ENCODE data around the gene TMEM175. TPM values are rescaled to one million over a fixed set of nuclear protein-coding genes. Genes with fewer than 3 reads are reported as not detected.
"Not testable (repeated sequence)": the region's sequence is repeated elsewhere in the genome, so short reads cannot be mapped to it uniquely, and the experiment has no call there.

The TMEM175 gene
- total RNA-seq, 1 donor from 2014 or later: 24.5 TPM

DNA sequence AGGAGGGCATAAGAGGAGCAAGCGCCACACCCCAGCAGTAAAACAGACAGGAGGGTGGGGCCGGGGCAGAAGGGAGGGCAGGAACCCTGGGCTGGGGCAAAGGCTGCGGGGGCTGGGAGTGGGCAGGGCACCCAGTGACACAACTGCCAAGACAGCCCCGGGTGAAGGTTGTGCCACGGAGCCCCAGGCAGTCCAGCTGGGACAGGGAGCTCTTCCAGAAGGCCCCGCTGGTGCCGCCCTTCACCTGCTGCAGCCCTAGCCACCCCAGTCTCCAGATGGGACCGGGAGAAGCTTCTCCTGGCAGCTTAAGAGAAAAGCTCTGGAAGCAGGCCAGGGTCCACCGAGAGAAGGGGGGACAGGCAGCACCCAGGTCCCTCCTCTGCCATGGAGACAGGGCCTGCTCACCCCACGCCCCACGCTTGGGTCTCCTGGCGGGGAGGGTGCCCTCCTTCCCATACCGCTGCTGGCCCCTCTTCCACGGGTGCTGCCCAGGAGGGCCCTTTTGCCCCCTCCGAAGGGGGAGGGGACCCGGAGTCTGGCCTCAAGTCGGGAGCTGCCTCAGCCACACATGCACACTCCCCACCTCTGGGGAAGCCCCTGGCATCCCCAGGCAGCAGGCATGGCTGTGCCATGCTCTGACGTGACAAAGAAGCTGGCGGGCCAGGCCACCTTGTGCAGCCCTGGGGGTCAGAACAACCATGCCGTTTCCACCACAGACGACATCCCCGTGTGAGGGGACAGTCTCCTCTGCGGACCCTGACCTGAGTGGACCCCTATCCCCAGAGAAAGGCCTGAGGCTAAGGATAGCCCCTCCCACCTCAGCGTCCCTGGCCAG is 39.6 kb downstream of the TMEM175 start:
- Mint-ChIP-seq H3K4me1 (peaks cover 13% of the 10 kb centered on the region), H3K4me3 (peak overlapping the region; percentile 46), H3K36me3 (ENCODE audit: low read depth) (peaks cover 1% of the 10 kb centered on the region), H3K27me3 (no peaks in the 10 kb centered on the region), H3K27ac (no peak overlapping the region), H3K9me3 (no peaks in the 10 kb centered on the region)
- ATAC-seq (ENCODE audit: low read depth) (no peak), DNase-seq (no peak)
- ChIA-PET CTCF (no interaction called here), POLR2A (interaction anchor here (0.6 to 1.2 kb wide), 3 partner anchors 39 to 477 kb away, joined by 3 to 5 read pairs (median 4); partner anchors contain the start of genes GAK and TMEM175)
- TF ChIP-seq, protein P1, sequence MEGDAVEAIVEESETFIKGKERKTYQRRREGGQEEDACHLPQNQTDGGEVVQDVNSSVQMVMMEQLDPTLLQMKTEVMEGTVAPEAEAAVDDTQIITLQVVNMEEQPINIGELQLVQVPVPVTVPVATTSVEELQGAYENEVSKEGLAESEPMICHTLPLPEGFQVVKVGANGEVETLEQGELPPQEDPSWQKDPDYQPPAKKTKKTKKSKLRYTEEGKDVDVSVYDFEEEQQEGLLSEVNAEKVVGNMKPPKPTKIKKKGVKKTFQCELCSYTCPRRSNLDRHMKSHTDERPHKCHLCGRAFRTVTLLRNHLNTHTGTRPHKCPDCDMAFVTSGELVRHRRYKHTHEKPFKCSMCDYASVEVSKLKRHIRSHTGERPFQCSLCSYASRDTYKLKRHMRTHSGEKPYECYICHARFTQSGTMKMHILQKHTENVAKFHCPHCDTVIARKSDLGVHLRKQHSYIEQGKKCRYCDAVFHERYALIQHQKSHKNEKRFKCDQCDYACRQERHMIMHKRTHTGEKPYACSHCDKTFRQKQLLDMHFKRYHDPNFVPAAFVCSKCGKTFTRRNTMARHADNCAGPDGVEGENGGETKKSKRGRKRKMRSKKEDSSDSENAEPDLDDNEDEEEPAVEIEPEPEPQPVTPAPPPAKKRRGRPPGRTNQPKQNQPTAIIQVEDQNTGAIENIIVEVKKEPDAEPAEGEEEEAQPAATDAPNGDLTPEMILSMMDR (IDR thresholded peaks at IDR 0.05): no peak
- intact Hi-C loops (cut with micrococcal nuclease): loop anchor here (2.0 kb wide), 3 partner anchors 39 to 609 kb away; partner anchors contain the start of gene FGFRL1

DNA sequence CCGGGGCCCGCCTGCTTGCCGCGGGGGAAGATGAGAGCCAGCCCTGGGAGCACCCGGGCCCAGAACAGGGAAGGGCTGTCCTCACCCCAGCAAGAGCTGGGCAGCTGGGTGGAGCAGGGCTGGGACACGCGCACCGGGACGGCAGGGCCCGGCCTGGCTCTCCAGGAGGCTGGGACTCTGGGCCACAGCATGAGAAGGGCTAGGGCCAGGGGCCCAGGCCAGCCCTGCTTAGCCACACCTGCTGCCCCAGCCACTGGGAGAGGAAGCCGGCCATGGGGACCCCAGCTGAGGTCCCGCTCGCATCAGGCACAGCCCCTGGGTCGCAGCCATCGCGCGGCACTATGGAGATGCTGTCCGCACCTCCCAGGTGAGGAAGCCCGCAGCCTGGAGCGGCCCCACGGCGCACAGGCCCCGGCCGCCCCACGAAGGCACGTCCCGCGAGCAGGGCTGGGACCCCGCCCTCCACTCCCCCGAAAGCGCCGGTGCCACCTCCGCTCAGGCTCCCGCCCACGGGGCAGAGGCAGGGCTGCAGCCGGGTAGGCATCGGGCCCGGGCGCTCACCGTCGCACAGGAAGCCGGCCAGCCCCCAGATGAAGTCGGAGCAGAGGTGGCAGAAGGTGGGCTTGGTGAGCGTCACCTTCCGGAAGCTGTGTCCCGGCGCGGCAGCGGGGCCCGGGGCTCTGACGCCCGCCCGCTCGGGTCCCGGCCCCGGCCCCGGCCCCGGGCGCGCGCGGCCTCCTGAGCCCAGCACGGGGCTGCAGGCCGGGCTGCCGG is 40.6 kb downstream of the TMEM175 start:
- ChIA-PET CTCF (no interaction called here), POLR2A (interaction anchor here (0.9 to 1.2 kb wide), 3 partner anchors 14 to 40 kb away, joined by 3 to 4 read pairs (median 3); partner anchors contain the start of genes GAK, IDUA and TMEM175)
- no peaks in the 10 kb centered on the region for H3K27me3 Mint-ChIP-seq
- no peak overlapping the region for H3K27ac Mint-ChIP-seq
- H3K9me3 Mint-ChIP-seq: no peaks in the 10 kb centered on the region
- TF ChIP-seq, protein P1 (IDR thresholded peaks at IDR 0.05): no peak
- H3K36me3 Mint-ChIP-seq (ENCODE audit: low read depth): peaks cover 1% of the 10 kb centered on the region
- ATAC-seq (ENCODE audit: low read depth) (peak; percentile 44), DNase-seq (peak; percentile 55)
- H3K4me1 Mint-ChIP-seq: peaks cover 13% of the 10 kb centered on the region
- peak overlapping the region; percentile 60 for H3K4me3 Mint-ChIP-seq
- intact Hi-C loops (cut with micrococcal nuclease): loop anchor here (1.0 to 2.0 kb wide), 9 partner anchors 14 to 608 kb away; partner anchors contain the start of genes FGFRL1, GAK, IDUA and PCGF3

DNA sequence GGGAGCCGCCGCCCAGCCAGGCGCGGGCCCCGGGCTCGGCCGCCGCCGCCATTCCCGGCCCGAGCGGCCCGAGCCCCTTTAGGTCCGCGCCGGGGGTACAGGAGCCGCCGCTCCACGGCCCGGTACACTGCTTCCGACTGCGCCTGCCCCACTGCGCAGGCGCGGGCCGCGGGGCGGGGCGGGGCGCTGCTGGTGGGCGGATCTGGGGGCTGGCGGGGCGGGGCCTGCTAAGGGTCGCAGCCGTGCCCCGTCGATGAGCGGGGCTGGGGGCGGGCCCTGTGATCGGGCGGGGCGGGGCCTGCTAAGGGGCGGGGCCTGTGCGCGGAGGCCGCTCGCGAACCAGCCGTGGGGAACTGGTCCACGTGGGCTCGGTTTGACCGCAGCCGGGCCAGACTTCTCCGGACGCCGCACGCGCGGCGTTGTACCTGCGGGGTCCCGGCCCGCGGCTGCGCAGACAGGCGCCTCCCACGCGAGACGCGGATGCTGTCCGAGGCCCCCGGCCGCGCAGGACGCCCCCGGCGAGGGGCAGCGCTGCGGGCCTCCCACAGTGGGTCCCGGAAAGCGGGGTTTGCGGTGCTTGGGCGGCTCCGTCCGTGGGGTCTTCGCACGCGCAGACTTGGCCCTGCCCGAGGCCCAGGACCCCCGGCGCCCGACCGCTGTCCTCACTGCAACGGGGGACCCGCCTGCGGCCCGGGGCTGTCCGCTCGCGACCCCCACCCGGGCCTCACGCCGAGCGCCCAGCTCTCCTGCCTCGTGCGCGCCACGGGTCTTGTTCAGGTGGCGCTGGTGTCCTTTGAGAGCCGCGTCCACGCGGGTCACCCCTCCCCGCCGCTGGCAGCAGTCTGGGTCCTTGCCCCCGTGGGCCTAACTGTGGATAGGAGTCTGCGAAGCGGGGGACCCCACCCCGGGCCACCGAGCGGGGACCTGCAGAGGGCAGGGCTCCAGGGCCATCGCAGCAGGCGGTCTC is 41.5 kb downstream of the TMEM175 start, which contains the start of gene DGKQ:
Gene DGKQ (minus strand): TSS at position 139 of the 967 bp plus-strand sequence. CDS start 87 bp downstream, at position 52.
- DNase-seq (peak; percentile 87), ATAC-seq (ENCODE audit: low read depth) (peak; percentile 98)
- Mint-ChIP-seq H3K27ac (no peak within 1 kb of the TSS), H3K4me3 (peak within 1 kb of the TSS; percentile 60), H3K27me3 (no peaks in the 10 kb centered on the region), H3K4me1 (peaks cover 13% of the 10 kb centered on the region), H3K9me3 (no peaks in the 10 kb centered on the region), H3K36me3 (ENCODE audit: low read depth) (peaks cover 1% of the 10 kb centered on the region)
- TF ChIP-seq, protein P1 (IDR thresholded peaks at IDR 0.05): no peak
- intact Hi-C loops (cut with micrococcal nuclease): loop anchor here (1.0 to 2.0 kb wide), 9 partner anchors 14 to 607 kb away; partner anchors contain the start of genes FGFRL1, GAK, IDUA and PCGF3
- CTCF ChIA-PET: no interaction called here
- POLR2A ChIA-PET: interaction anchor here (1.0 to 1.2 kb wide), 2 partner anchors 13 to 41 kb away, joined by 3 to 4 read pairs; partner anchors contain the start of genes GAK, IDUA and TMEM175

DNA sequence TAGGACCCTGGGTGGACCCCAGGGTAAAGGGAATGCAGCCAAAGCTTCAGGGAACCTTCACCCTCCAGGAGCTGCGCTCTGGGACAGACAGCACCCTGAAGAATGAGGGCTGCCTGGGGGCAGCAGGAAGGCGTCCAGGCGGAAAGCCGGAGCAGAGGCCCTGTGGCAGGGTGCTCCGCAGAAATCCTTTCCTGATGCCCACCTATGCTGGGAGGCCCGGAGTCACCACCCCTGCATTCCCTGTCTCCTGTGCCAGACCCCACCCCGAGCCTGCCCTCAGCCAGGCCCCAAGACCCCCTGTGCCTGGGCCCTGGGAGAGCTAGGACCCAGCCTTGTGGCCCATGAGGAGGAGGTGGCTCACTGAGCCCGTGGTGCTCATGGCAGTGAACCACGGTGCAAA is 42.4 kb downstream of the TMEM175 start:
- Mint-ChIP-seq H3K36me3 (ENCODE audit: low read depth) (peaks cover 1% of the 10 kb centered on the region), H3K9me3 (no peaks in the 10 kb centered on the region), H3K4me1 (peaks cover 13% of the 10 kb centered on the region), H3K27me3 (no peaks in the 10 kb centered on the region), H3K27ac (no peak overlapping the region), H3K4me3 (no peak overlapping the region)
- CTCF ChIA-PET: no interaction called here
- POLR2A ChIA-PET: no interaction called here
- ATAC-seq (ENCODE audit: low read depth) (no peak), DNase-seq (no peak)
- intact Hi-C loops (cut with micrococcal nuclease): no loop called here
- TF ChIP-seq, protein P1 (IDR thresholded peaks at IDR 0.05): no peak

DNA sequence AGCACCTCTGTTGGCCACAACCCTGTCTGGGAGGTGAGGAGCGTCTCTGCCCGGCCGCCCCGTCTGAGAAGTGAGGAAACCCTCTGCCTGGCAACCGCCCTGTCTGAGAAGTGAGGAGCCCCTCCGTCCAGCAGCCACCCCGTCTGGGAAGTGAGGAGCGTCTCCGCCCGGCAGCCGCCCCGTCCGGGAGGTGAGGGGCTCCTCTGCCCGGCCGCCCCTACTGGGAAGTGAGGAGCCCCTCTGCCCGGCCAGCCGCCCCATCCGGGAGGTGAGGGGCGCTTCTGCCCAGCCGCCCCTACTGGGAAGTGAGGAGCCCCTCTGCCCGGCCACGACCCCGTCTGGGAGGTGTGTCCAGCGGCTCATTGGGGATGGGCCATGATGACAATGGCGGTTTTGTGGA is 43.8 kb downstream of the TMEM175 start:
- DNase-seq; H3K4me1 Mint-ChIP-seq; H3K27ac Mint-ChIP-seq; ATAC-seq (ENCODE audit: low read depth); POLR2A ChIA-PET; H3K4me3 Mint-ChIP-seq; H3K27me3 Mint-ChIP-seq; CTCF ChIA-PET; intact Hi-C loops (cut with micrococcal nuclease); H3K36me3 Mint-ChIP-seq (ENCODE audit: low read depth); H3K9me3 Mint-ChIP-seq: not testable (repeated sequence)

Measured in activated B cell treated with CpG ODN at 0.5 μM for 24 hours (primary cell).